ENCODE measurements around the gene RPIA. TPM values are rescaled to one million over a fixed set of nuclear protein-coding genes. Genes with fewer than 3 reads are reported as not detected.

RPIA gene
- total RNA-seq, 4 donors from 2014 or later = 6.3 to 12.2 (median 8.0) TPM

- Histone ChIP-seq H3K27ac (no peak overlapping the region), H3K36me3 (peaks cover 0 to 36% (median 2%) of the 10 kb centered on the region in 3 donors), H3K9me3 (no peaks in the 10 kb centered on the region), H3K4me3 (no peak overlapping the region), H3K27me3 (no peaks in the 10 kb centered on the region), H3K4me1 (peaks cover 0 to 10% (median under 1%) of the 10 kb centered on the region in 4 donors)
- TF ChIP-seq, protein P1, sequence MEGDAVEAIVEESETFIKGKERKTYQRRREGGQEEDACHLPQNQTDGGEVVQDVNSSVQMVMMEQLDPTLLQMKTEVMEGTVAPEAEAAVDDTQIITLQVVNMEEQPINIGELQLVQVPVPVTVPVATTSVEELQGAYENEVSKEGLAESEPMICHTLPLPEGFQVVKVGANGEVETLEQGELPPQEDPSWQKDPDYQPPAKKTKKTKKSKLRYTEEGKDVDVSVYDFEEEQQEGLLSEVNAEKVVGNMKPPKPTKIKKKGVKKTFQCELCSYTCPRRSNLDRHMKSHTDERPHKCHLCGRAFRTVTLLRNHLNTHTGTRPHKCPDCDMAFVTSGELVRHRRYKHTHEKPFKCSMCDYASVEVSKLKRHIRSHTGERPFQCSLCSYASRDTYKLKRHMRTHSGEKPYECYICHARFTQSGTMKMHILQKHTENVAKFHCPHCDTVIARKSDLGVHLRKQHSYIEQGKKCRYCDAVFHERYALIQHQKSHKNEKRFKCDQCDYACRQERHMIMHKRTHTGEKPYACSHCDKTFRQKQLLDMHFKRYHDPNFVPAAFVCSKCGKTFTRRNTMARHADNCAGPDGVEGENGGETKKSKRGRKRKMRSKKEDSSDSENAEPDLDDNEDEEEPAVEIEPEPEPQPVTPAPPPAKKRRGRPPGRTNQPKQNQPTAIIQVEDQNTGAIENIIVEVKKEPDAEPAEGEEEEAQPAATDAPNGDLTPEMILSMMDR (IDR thresholded peaks at IDR 0.05) = no peak
- TF ChIP-seq POLR2A (IDR thresholded peaks at IDR 0.05) = no peak
- TF ChIP-seq EP300 (IDR thresholded peaks at IDR 0.05) = no peak
- DNase-seq (ENCODE audit: low spot score in 2 of 2) = no peak
- WGBS, 2 donors = 85 to 94% methylated on average over 2 of the region's 2 CpGs
Measured at GRCh38 chr2:88698027-88698413, 6.5 kb downstream of the RPIA start.

- peaks cover 0 to 4% (median 0%) of the 10 kb centered on the region in 4 donors for H3K4me1 ChIP-seq
- no peak for DNase-seq (ENCODE audit: low spot score in 2 of 2)
- H3K27me3 ChIP-seq = no peaks in the 10 kb centered on the region
- H3K36me3 ChIP-seq = peaks cover 0 to 43% (median 2%) of the 10 kb centered on the region in 3 donors
- H3K27ac ChIP-seq = no peak overlapping the region
- TF ChIP-seq, protein P1 (IDR thresholded peaks at IDR 0.05) = no peak
- TF ChIP-seq POLR2A (IDR thresholded peaks at IDR 0.05) (no peak), EP300 (IDR thresholded peaks at IDR 0.05) (no peak)
- H3K4me3 ChIP-seq = no peak overlapping the region
- H3K9me3 ChIP-seq = no peaks in the 10 kb centered on the region
- WGBS, 2 donors = 80 to 85% methylated on average over 3 of the region's 3 CpGs
Measured at GRCh38 chr2:88698498-88699233, 7.2 kb downstream of the RPIA start.

GRCh38 chr2:88707003-88707402 is 15.5 kb downstream of the RPIA start:
- peaks cover 0 to 29% (median 1%) of the 10 kb centered on the region in 3 donors for H3K36me3 ChIP-seq
- peaks cover 0 to 8% (median 0%) of the 10 kb centered on the region in 4 donors for H3K4me1 ChIP-seq
- H3K27ac ChIP-seq = no peak overlapping the region
- TF ChIP-seq, protein P1 (IDR thresholded peaks at IDR 0.05) = no peak
- TF ChIP-seq POLR2A (IDR thresholded peaks at IDR 0.05) (no peak), EP300 (IDR thresholded peaks at IDR 0.05) (no peak)
- 90 to 94% methylated on average over 2 of the region's 2 CpGs for WGBS, 2 donors
- H3K27me3 ChIP-seq = no peaks in the 10 kb centered on the region
- no peak overlapping the region for H3K4me3 ChIP-seq
- no peaks in the 10 kb centered on the region for H3K9me3 ChIP-seq
- no peak for DNase-seq (ENCODE audit: low spot score in 2 of 2)

DNA sequence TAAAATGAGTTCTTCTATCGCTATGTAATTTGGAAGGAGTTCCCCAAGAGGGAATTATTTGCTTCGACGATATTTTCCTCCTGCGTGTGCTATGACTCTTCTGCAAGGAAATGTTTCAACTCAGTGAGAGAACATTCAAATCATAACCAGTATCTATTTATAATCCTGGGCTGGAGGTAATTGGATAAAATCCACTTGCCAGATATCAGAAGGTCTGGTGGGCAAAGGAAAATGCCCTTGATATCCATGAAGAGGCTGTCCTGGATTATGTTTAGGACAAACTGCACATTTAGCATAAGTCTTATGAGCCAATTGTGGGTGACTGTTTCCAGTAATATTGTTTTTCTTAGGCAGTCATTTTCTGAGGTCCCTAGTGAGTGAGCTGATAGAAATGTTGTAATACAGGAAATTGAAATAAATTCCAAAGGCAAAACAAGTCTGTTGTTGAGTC is 17.7 kb downstream of the RPIA start:
- peaks cover 0 to 8% (median 0%) of the 10 kb centered on the region in 4 donors for H3K4me1 ChIP-seq
- no peak for DNase-seq (ENCODE audit: low spot score in 2 of 2)
- no peak overlapping the region for H3K4me3 ChIP-seq
- 49 to 68% methylated on average over 4 of the region's 4 CpGs for WGBS, 2 donors
- TF ChIP-seq POLR2A (IDR thresholded peaks at IDR 0.05) (no peak), EP300 (IDR thresholded peaks at IDR 0.05) (peak in 1 of 2 donors; percentile 30)
- H3K27me3 ChIP-seq = no peaks in the 10 kb centered on the region
- no peaks in the 10 kb centered on the region for H3K9me3 ChIP-seq
- H3K27ac ChIP-seq = peak overlapping the region in 2 of 4 donors; percentile 33 to 39
- H3K36me3 ChIP-seq = peaks cover 0 to 7% (median 0%) of the 10 kb centered on the region in 3 donors

DNA sequence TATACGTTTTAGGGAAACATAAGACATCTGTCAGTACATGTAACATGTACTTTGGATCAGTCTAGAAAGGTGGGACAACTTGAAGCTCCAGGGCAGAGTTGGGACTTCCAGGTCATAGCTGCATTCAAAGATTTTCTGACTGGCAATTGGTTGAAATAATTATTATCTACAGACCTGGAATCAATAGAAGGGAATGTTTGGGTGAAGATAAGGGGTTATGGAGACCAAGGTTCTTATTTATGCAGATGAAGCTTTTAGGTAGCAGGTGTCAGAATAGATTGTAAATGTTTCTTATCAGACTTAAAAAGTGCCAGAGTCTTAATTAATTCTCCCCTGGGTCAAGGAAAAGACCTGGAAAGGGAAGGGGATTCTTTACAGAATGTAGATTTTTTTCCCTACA is 19.8 kb downstream of the RPIA start:
- no peak overlapping the region for H3K4me3 ChIP-seq
- peaks cover 0 to 8% (median 0%) of the 10 kb centered on the region in 4 donors for H3K4me1 ChIP-seq
- TF ChIP-seq POLR2A (IDR thresholded peaks at IDR 0.05) = no peak
- TF ChIP-seq, protein P1 (IDR thresholded peaks at IDR 0.05) = no peak
- no peak for TF ChIP-seq EP300 (IDR thresholded peaks at IDR 0.05)
- H3K9me3 ChIP-seq = no peaks in the 10 kb centered on the region
- DNase-seq (ENCODE audit: low spot score in 2 of 2) = no peak
- H3K36me3 ChIP-seq = no peaks in the 10 kb centered on the region
- no peak overlapping the region for H3K27ac ChIP-seq
- H3K27me3 ChIP-seq = no peaks in the 10 kb centered on the region
- 93% methylated on average over 1 of the region's 1 CpG for WGBS, 2 donors
